Panc1 (cell line): ENCODE data around the gene MEIS2. TPM values are rescaled to one million over a fixed set of nuclear protein-coding genes. Genes with fewer than 3 reads are reported as not detected.

ENCODE experiments used
- ATAC-seq: fragments of 200-7000 bp; cut with Tn5 transposase; 2 replicates; pipeline ENCODE4 v1.9.1; 2020; ENCODE audit warnings: mild to moderate bottlenecking, moderate library complexity
- BruUV-seq: library from RNA; stranded (reverse); fragments of 400-500 nt; replicated peaks from 2 replicates; lab custom pipeline; 2021; lab: Mats Ljungman, UMichigan
- CTCF ChIA-PET: fragments of 300-600 bp; sonication (Branson Sonifier 250); formaldehyde crosslinking; loops from one replicate; lab custom pipeline; 2022; ENCODE audit warnings: antibody characterized with exemption; lab: Charles Lee
- POLR2A ChIA-PET: fragments of 300-600 bp; sonication (Branson Sonifier 250); formaldehyde crosslinking; loops from one replicate; lab custom pipeline; 2022; ENCODE audit warnings: antibody characterized with exemption; lab: Charles Lee
- DNase-seq: peaks from one replicate; pipeline ENCODE4 v3.0.0-alpha.2; 2010; ENCODE audit warnings: low read depth, low spot score
- H3K27ac ChIP-seq: 2 replicates; pipeline ENCODE4 v1.5.1; 2011; ENCODE audit warnings: mild to moderate bottlenecking, low read length, inconsistent platforms
- H3K27me3 ChIP-seq: fragments of 200-500 bp; sonication (Bioruptor generic); 2 replicates; pipeline ENCODE4 v1.6.0; 2014; ENCODE audit warnings: low read length, inconsistent platforms; ENCODE audit not compliant: control insufficient read depth, insufficient read depth
- H3K36me3 ChIP-seq: fragments of 200-500 bp; sonication (Bioruptor generic); 2 replicates; pipeline ENCODE4 v1.5.1; 2014; ENCODE audit warnings: inconsistent platforms, mild to moderate bottlenecking, low read length, moderate library complexity; ENCODE audit not compliant: control insufficient read depth, insufficient read depth
- H3K4me1 ChIP-seq: 2 replicates; pipeline ENCODE4 v1.5.1; 2011; ENCODE audit warnings: inconsistent platforms, mild to moderate bottlenecking, low read length, moderate library complexity; ENCODE audit not compliant: control insufficient read depth, insufficient read depth
- H3K4me3 ChIP-seq, 2 experiments: 2 replicates each; pipeline ENCODE4 v1.5.1; 2011 to 2012; ENCODE audit warnings: low read depth in 2 of 2, low read length in 2 of 2, mild to moderate bottlenecking in 2 of 2, inconsistent platforms in 1 of 2, moderate library complexity in 1 of 2
- H3K9me3 ChIP-seq: fragments of 200-500 bp; sonication (Bioruptor generic); 2 replicates; pipeline ENCODE4 v1.5.1; 2014; ENCODE audit warnings: low read depth, mild to moderate bottlenecking, inconsistent platforms, low read length, moderate library complexity; ENCODE audit not compliant: control insufficient read depth, insufficient read depth
- CTCF ChIP-seq: fragments of 450-650 bp; IDR thresholded peaks from 2 replicates; pipeline ENCODE4 v1.5.1; 2017; ENCODE audit warnings: mild to moderate bottlenecking
- POLR2AphosphoS5 ChIP-seq: IDR thresholded peaks from 2 replicates; pipeline ENCODE4 v1.6.1; 2012; ENCODE audit warnings: mild to moderate bottlenecking, low read depth, low read length, moderate library complexity
- REST ChIP-seq, 2 experiments: IDR thresholded peaks; 2 replicates each; pipeline ENCODE4 v1.6.1; 2011 to 2012; ENCODE audit warnings: low read depth in 2 of 2, control low read depth in 1 of 2, low read length in 1 of 2, mild to moderate bottlenecking in 1 of 2, moderate library complexity in 1 of 2; ENCODE audit not compliant: insufficient read depth in 1 of 2
- SIN3A ChIP-seq: IDR thresholded peaks from 2 replicates; pipeline ENCODE4 v1.6.1; 2012; ENCODE audit warnings: low read depth, mild to moderate bottlenecking, low read length, moderate library complexity, borderline replicate concordance; ENCODE audit not compliant: insufficient read depth
- TCF7L2 ChIP-seq: IDR thresholded peaks from 2 replicates; pipeline ENCODE4 v1.6.1; 2011; ENCODE audit warnings: mild to moderate bottlenecking, low read depth, low read length, inconsistent platforms
- in situ Hi-C: cut with HindIII; loops from 2 replicates; pipeline ENCODE4 v1.10.0; 2016; ENCODE audit warnings: low sequenced_read_pairs, low pct_unique_long_range_greater_than_20kb
- intact Hi-C: fragments of 100-400 bp; cut with micrococcal nuclease; formaldehyde crosslinking; loops from one replicate; pipeline ENCODE4 v1.10.0; 2022; ENCODE audit not compliant: unreplicated experiment
- total RNA-seq: library from RNA; stranded (reverse); gene quantifications from one replicate; pipeline ENCODE4 v1.2.1, GENCODE V29; 2021; ENCODE audit not compliant: unreplicated experiment

The MEIS2 gene
- total RNA-seq, 1 experiment from 2014 or later: 9.3 TPM

DNA sequence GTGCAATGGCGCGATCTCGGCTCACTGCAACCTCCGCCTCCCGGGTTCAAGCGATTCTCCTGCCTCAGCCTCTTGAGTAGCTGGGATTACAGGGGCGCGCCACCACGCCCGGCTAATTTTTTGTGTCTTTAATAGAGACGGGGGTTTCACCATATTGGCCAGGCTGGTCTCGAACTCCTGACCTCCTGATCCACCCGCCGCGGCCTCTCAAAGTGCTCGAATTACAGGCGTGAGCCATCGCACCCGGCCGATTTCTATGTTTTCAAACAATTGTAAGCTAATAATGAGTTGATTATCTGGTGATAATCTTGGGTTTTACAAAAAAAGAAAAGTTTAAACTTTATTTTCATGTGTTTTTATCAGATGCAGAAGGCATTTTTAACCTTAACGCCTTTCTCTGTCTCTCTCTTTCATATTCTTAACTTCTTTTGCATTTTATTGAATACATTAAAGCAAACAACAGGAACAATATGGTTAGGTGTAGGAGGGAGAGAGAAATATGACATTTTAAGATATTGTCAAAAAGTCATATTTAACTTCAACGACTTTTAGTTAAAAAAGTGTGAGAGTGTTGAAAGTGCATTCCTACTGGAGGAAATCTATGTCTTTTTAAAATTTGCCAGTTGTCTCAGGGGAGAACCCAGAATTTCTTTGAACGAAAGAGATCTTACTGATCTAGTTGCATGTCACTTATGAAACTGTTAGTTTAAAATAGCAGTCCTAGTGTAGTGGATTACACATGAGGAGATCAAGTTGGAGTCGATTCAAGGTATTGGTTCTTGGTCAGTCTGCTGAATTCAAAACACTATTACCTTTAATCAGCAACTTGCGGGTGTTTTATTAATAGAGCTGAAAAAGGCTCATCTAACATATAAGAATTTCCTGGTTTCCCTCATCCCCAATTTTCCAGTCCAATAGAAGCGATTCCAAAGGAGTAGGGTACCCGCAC is 3.4 kb upstream of the MEIS2 start:
- no peak overlapping the region for H3K27ac ChIP-seq
- intact Hi-C loops (no loop called here), in situ Hi-C loops (loop anchor here (25.0 kb wide), 1 partner anchor 191 kb away; no protein-coding TSS in a partner anchor)
- no peaks in the 10 kb centered on the region for H3K36me3 ChIP-seq
- H3K27me3 ChIP-seq: peaks cover 12% of the 10 kb centered on the region
- TF ChIP-seq CTCF (no peak), POLR2AphosphoS5 (no peak), SIN3A (no peak), TCF7L2 (no peak), REST (IDR thresholded peaks at IDR 0.05; ENCODE audit: insufficient read depth in 1 of 2, low read depth in 2 of 2, low read length in 1 of 2) (no peak)
- DNase-seq (no peak), ATAC-seq (no peak)
- ChIA-PET POLR2A (no interaction called here), CTCF (interaction anchor here (0.6 to 1.2 kb wide), 2 partner anchors 30 to 811 kb away, joined by 5 read pairs; no protein-coding TSS in a partner anchor)
- H3K4me3 ChIP-seq: peak overlapping the region in 1 of 2 experiments; percentile 66; a peak in 1 of 4 replicates
- peaks cover 11% of the 10 kb centered on the region for H3K4me1 ChIP-seq
- no TSS peak for BruUV-seq
- H3K9me3 ChIP-seq: no peaks in the 10 kb centered on the region

GRCh38 chr15:37103163-37103435 is 2.8 kb upstream of the MEIS2 start:
- no peak for ATAC-seq
- no peaks in the 10 kb centered on the region for H3K9me3 ChIP-seq
- H3K27me3 ChIP-seq: peaks cover 9% of the 10 kb centered on the region; the same call in 1 of the 2 replicates
- no peaks in the 10 kb centered on the region for H3K36me3 ChIP-seq
- in situ Hi-C loops: loop anchor here (25.0 kb wide), 1 partner anchor 191 kb away; no protein-coding TSS in a partner anchor
- H3K4me3 ChIP-seq: peak overlapping the region; percentile 66 to 92; a peak in 3 of 4 replicates
- peak overlapping the region; percentile 74 for H3K27ac ChIP-seq
- ChIA-PET POLR2A (no interaction called here), CTCF (no interaction called here)
- intact Hi-C loops: no loop called here
- no peak for TF ChIP-seq REST (IDR thresholded peaks at IDR 0.05; ENCODE audit: insufficient read depth in 1 of 2, low read depth in 2 of 2, low read length in 1 of 2)
- TF ChIP-seq SIN3A: no peak
- TF ChIP-seq POLR2AphosphoS5: no peak
- TF ChIP-seq CTCF: no peak
- TF ChIP-seq TCF7L2: no peak
- DNase-seq: no peak
- H3K4me1 ChIP-seq: peaks cover 11% of the 10 kb centered on the region
- no TSS peak for BruUV-seq
